Gastrocnemius medialis (tissue), 4 donors: Measurements from ENCODE around the gene DDX10. TPM values are rescaled to one million over a fixed set of nuclear protein-coding genes. Genes with fewer than 3 reads are reported as not detected.

ENCODE experiments used
- ATAC-seq, 2 donors: fragments of 150-250 bp; one replicate each; pipeline ENCODE4 v1.9.1; 2016
- DNase-seq, 2 donors: peaks; one replicate each; pipeline ENCODE4 v3.0.0-alpha.2; 2019
- H3K27ac ChIP-seq, 4 donors: fragments of 200-600 bp; sonication (generic); 1 replicate in 1 of 4; 2 replicates in 3 of 4; pipeline ENCODE4 v1.5.1; 2016 to 2018; ENCODE audit warnings: mild to moderate bottlenecking in 2 of 4, moderate library complexity in 1 of 4
- H3K27me3 ChIP-seq, 3 donors: fragments of 200-600 bp; sonication (generic) in 2 of 3; 1 replicate in 1 of 3; 2 replicates in 2 of 3; pipeline versions ENCODE4 v1.5.1 to v1.6.0; 2016 to 2019; ENCODE audit warnings: mild to moderate bottlenecking in 1 of 3, moderate library complexity in 1 of 3
- H3K36me3 ChIP-seq, 2 donors: fragments of 200-600 bp; sonication (generic) in 1 of 2; one replicate each; pipeline ENCODE4 v1.5.1; 2017 to 2018
- H3K4me1 ChIP-seq, 2 donors: fragments of 200-600 bp; sonication (generic) in 1 of 2; one replicate each; pipeline ENCODE4 v1.5.1; 2016 to 2017; ENCODE audit warnings: mild to moderate bottlenecking in 2 of 2
- H3K4me3 ChIP-seq, 4 donors: fragments of 200-600 bp; sonication (generic) in 3 of 4; 1 replicate in 1 of 4; 2 replicates in 3 of 4; pipeline ENCODE4 v1.5.1; 2016 to 2019; ENCODE audit warnings: mild to moderate bottlenecking in 2 of 4
- H3K9me3 ChIP-seq, 3 donors: fragments of 200-600 bp; sonication (generic) in 2 of 3; 1 replicate in 1 of 3; 2 replicates in 2 of 3; pipeline ENCODE4 v1.5.1; 2016 to 2019
- CTCF ChIP-seq, 5 experiments: fragments of 450-650 bp in 3 of 5; fragments of 200-600 bp in 2 of 5; sonication (generic) in 2 of 5; IDR thresholded peaks in 4 of 5; conservative IDR thresholded peaks in 1 of 5; 1 replicate in 4 of 5; 2 replicates in 1 of 5; pipeline ENCODE4 v1.5.1; 2016 to 2019; ENCODE audit warnings: antibody characterized with exemption in 5 of 5, mild to moderate bottlenecking in 3 of 5, moderate library complexity in 3 of 5
- POLR2A ChIP-seq, 2 donors: fragments of 450-650 bp; IDR thresholded peaks; one replicate each; pipeline ENCODE4 v1.6.1; 2017; ENCODE audit warnings: antibody characterized with exemption in 2 of 2, mild to moderate bottlenecking in 2 of 2, moderate library complexity in 2 of 2
- in situ Hi-C, 4 donors: fragments of 200-750 bp; cut with MboI; loops; one replicate each; pipeline versions ENCODE4 v1.15.0 to v1.8.0; 2017; ENCODE audit warnings: low sequenced_read_pairs in 4 of 4
- intact Hi-C: fragments of 100-400 bp; cut with DNase I; formaldehyde crosslinking; loops from one replicate; pipeline ENCODE4 v1.15.1; 2023; ENCODE audit warnings: low total_unique reads
- total RNA-seq, 4 donors: library from RNA; depleted of rRNA; stranded (reverse); fragments of >200 nt; gene quantifications; one replicate each; pipeline versions ENCODE4 v1.1.0 to v1.2.3, GENCODE V29; 2016

Gene DDX10
- total RNA-seq, 4 donors from 2014 or later, result 5.0 to 15.0 (median 10.5) TPM

GRCh38 chr11:108961095-108961494 lies 296.2 kb downstream of the DDX10 start:
- Histone ChIP-seq H3K9me3 (no peaks in the 10 kb centered on the region), H3K27me3 (no peaks in the 10 kb centered on the region), H3K36me3 (no peaks in the 10 kb centered on the region), H3K4me3 (no peak overlapping the region), H3K27ac (no peak overlapping the region), H3K4me1 (no peaks in the 10 kb centered on the region)
- TF ChIP-seq POLR2A (IDR thresholded peaks at IDR 0.05) (no peak), CTCF (IDR thresholded peaks at IDR 0.05 in 4 of 5, conservative IDR thresholded peaks at IDR 0.05 in 1 of 5) (no peak)
- no peak for ATAC-seq
- in situ Hi-C loops, result no loop called here
- DNase-seq, result no peak
- intact Hi-C loops, result no loop called here

- intact Hi-C loops, result no loop called here
- H3K27ac ChIP-seq, result no peak overlapping the region
- peaks cover 10 to 11% of the 10 kb centered on the region in 2 donors for H3K4me1 ChIP-seq
- in situ Hi-C loops, result no loop called here
- no peaks in the 10 kb centered on the region for H3K9me3 ChIP-seq
- no peaks in the 10 kb centered on the region for H3K36me3 ChIP-seq
- TF ChIP-seq CTCF (IDR thresholded peaks at IDR 0.05 in 4 of 5, conservative IDR thresholded peaks at IDR 0.05 in 1 of 5), result no peak
- no peak for TF ChIP-seq POLR2A (IDR thresholded peaks at IDR 0.05)
- H3K27me3 ChIP-seq, result no peaks in the 10 kb centered on the region
- DNase-seq (no peak), ATAC-seq (no peak)
- no peak overlapping the region for H3K4me3 ChIP-seq
Measured at GRCh38 chr11:108963118-108963517, 298.2 kb downstream of the DDX10 start.

- no peaks in the 10 kb centered on the region for H3K9me3 ChIP-seq
- TF ChIP-seq CTCF (IDR thresholded peaks at IDR 0.05 in 4 of 5, conservative IDR thresholded peaks at IDR 0.05 in 1 of 5) (no peak), POLR2A (IDR thresholded peaks at IDR 0.05) (no peak)
- no peak overlapping the region for H3K27ac ChIP-seq
- no peaks in the 10 kb centered on the region for H3K36me3 ChIP-seq
- H3K4me1 ChIP-seq, result peaks cover 10 to 11% of the 10 kb centered on the region in 2 donors
- peak in 1 of 2 donors; percentile 51 for DNase-seq
- intact Hi-C loops (loop anchor here (2.0 kb wide), 1 partner anchor 111 kb away; no protein-coding TSS in a partner anchor), in situ Hi-C loops (no loop called here)
- peak; percentile 14 to 54 for ATAC-seq
- no peak overlapping the region for H3K4me3 ChIP-seq
- H3K27me3 ChIP-seq, result no peaks in the 10 kb centered on the region
Measured at GRCh38 chr11:108965306-108966001, 300.6 kb downstream of the DDX10 start.

- no peak for DNase-seq
- H3K36me3 ChIP-seq, result no peaks in the 10 kb centered on the region
- H3K27ac ChIP-seq, result no peak overlapping the region
- no peaks in the 10 kb centered on the region for H3K9me3 ChIP-seq
- intact Hi-C loops (loop anchor here (2.0 kb wide), 1 partner anchor 111 kb away; no protein-coding TSS in a partner anchor), in situ Hi-C loops (no loop called here)
- no peak for ATAC-seq
- H3K4me3 ChIP-seq, result no peak overlapping the region
- TF ChIP-seq CTCF (IDR thresholded peaks at IDR 0.05 in 4 of 5, conservative IDR thresholded peaks at IDR 0.05 in 1 of 5) (no peak), POLR2A (IDR thresholded peaks at IDR 0.05) (no peak)
- H3K4me1 ChIP-seq, result peaks cover 10 to 11% of the 10 kb centered on the region in 2 donors
- no peaks in the 10 kb centered on the region for H3K27me3 ChIP-seq
Measured at GRCh38 chr11:108966206-108966605, 301.3 kb downstream of the DDX10 start.
